GM18873 (cell line): ENCODE data around the gene PHF20.
"Not testable (repeated sequence)": the region's sequence is repeated elsewhere in the genome, so short reads cannot be mapped to it uniquely, and the experiment has no call there.

Experiments
- ATAC-seq: cut with Tn5 transposase; IDR thresholded peaks from one replicate; pipeline ENCODE4 v1.9.1; 2021; ENCODE audit warnings: mild to moderate bottlenecking, moderate library complexity, moderate number of reproducible peaks; ENCODE audit not compliant: unreplicated experiment, low FRiP score

The PHF20 gene

DNA sequence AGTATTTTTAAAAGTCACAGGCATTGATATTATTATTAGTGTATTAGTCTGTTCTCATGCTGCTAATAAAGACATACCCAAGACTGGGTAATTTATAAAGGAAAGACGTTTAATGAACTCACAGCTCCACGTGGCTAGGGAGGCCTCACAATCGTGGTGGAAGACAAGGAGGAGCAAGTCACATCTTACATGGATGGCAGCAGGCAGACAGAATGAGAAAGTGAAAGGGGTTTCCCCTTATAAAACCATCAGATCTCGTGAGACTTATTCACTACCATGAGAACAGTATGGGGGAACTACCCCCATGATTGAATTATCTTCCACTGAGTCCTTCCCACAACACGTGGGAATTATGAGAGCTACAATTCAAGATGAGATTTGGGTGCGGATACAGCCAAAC lies 187.5 kb downstream of the PHF20 start:
- ATAC-seq: not testable (repeated sequence)

DNA sequence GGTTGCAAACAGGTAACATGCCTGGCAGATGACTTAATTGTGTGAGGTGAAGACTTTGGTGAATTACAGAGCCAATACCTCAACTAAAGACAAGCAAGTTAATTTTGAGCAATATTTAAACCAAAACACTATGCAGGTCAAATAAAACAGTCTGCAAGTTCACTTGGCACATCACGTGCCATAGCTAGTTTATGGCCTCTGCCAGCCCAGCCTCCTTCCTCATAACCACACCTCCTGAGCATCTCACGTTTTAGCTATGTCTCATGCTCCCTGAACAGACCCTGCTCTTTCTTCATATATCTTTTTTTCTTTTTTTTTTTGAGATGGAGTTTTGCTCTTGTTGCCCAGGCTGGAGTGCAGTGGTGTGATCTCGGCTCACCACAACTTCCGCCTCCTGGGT lies 192.1 kb downstream of the PHF20 start:
- no peak for ATAC-seq

GRCh38 chr20:35967979-35968640 lies 196.3 kb downstream of the PHF20 start, which contains the start of gene CNBD2:
Gene CNBD2, plus strand, starts transcription at chr20:35968590. Its CDS starts 173 bp downstream, at chr20:35968763.
- ATAC-seq: no peak

DNA sequence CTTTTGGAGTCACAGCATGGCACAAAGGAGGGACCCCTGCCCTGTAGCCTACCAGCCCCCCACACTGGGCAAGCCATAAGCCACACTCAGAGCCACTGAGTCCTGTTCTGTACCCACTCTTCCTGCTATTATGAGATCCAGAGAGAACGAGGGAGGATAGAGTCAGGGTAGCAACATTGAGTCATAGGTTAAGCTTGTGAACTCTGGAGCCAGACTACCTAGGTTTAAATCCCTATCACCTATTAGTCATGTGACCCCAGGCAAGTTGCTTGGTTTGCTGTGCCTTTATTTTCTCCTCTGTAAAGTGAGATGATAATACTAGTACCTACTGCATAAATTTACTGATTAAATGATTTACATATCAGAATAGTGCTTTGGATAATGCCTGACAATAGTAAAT lies 197.1 kb downstream of the PHF20 start:
- ATAC-seq: no peak

GRCh38 chr20:35971981-35972380 lies 200.2 kb downstream of the PHF20 start:
- ATAC-seq: no peak

GRCh38 chr20:35972462-35972861 lies 200.6 kb downstream of the PHF20 start:
- ATAC-seq: no peak

- no peak for ATAC-seq
Measured at GRCh38 chr20:35974256-35974655, 202.4 kb downstream of the PHF20 start.

GRCh38 chr20:35975576-35976373 lies 204.0 kb downstream of the PHF20 start:
- ATAC-seq: no peak

DNA sequence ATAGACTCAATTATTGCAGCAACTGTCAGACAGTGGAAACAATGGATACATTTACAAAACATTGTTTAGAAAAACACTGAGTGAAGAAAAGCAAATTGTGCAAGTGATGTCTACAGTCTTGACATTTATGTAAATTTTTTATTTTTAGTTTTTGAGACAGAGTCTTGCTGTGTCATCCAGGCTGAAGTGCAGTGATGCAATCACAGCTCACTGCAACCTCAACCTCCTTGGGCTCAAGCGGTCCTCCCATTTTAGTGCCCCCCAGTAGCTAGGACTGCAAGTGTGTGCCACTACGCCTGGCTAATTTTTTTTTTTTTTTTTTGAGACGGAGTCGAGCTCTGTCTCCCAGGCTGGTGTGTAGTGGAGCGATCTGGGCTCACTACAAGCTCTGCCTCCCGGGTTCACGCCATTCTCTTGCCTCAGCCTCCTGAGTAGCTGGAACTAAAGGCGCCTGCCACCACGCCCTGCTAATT lies 206.3 kb downstream of the PHF20 start:
- no peak for ATAC-seq

- ATAC-seq: no peak
Measured at GRCh38 chr20:35979544-35979943, 207.7 kb downstream of the PHF20 start.

DNA sequence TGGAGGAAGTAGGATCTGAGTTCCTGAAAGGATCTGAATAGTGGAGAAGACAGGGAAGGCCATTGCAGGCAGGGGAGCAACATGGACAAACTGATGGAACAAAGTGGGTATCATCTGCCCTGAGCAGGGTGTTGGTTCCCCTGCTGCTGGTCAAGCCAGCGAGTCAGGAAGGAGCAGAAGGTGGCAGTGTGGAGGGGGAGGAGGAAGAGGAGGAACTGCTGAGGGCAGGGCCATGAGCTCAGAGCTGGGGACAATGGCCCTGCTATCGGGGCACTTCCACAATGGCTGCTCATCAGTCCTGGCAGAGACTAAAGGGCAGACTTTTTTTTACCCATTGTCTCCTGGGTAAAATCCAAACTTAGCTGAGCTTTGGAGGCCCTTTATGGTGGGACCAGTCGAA lies 210.2 kb downstream of the PHF20 start:
- ATAC-seq: no peak

DNA sequence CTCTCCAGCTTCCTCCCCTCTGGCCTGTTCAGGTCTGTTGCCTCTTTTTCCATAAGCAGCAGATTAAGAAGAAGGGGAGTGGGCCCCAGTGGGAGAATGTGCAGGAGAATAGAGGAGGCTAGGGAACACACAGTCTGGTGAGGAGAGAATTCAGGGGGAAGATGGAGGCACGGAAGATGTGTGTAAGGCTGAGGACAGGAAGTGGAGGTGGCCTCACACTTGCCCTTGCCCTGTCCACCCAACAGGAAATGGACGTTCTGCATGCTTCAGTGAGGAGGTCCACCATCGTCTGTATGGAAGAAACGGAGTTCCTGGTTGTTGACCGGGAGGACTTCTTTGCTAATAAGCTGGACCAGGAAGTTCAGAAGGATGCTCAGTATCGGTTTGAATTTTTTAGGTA lies 212.6 kb downstream of the PHF20 start:
- no peak for ATAC-seq

DNA sequence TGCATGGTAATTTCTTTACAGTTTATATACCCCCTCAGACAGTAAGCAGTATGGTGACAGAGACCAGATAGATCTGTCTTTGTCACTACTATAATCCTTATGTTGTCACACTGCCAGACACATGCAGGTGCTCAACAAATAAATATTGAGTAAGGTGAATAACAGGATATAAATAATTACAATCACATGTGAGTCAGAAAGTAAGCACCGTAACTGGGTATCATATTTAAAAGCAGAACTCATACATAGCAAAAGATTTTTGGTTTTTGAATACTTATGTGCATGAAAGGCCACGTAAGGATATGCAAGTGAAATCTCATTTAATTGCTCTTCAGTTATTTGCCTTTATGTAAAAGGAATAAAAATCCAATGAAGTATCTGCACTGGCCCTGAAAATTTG lies 214.0 kb downstream of the PHF20 start:
- ATAC-seq: no peak

- no peak for ATAC-seq
Measured at GRCh38 chr20:35988910-35989463, 217.2 kb downstream of the PHF20 start.

DNA sequence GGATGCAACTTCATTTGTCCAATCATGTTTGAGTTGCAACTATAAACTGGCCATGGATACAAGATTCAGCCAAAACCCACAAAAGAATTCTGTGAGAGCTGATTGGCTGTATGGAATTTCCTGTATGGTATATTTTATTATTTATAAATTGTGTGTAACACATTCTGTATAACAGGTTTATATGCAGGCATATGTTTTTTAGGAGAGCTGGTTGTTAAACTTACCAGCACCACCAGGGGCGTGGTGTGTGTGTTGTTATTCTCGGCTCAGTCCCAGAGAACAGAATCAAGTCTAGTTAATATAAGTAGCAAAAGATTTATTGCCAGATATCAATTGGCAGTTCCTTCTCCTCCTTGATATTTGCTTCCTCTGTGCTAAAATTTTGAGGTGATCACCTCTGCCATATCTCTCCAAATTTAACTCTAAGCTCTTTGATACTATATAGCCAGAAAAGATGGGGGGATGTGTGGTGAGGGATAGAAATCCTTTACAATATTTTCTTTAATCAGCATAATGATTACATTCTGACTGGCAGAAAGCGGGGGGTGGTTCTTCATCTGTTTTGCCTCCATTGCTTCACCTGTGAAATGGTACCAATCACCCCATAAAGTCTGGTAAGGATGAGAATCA lies 219.4 kb downstream of the PHF20 start:
- ATAC-seq: no peak

GRCh38 chr20:35992713-35993335 lies 221.0 kb downstream of the PHF20 start:
- no peak for ATAC-seq

- no peak for ATAC-seq
Measured at GRCh38 chr20:35994994-35995453, 223.2 kb downstream of the PHF20 start.

DNA sequence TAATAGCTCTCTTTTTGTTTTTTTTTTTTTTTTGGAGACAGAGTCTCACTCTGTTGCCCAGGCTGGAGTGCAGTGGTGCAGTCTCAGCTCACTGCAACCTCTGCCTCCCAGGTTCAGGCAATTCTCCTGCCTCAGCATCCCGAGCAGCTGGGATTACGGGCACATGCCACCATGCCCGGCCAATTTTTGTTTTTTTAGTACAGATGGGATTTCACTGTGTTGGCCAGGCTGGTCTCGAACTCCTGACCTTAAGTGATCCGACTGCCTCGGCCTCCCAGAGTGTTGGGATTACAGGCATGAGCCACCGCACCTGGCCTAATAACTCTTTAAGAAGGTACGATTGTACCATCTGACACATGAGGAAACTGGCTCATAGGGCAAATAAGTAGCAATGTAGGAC lies 224.7 kb downstream of the PHF20 start:
- not testable (repeated sequence) for ATAC-seq
